Measurements from ENCODE around the gene ADIRF.
"Not testable (repeated sequence)": the region's sequence is repeated elsewhere in the genome, so short reads cannot be mapped to it uniquely, and the experiment has no call there.

ADIRF gene

GRCh38 chr10:86961481-86962091, 6.7 kb upstream of the ADIRF start:
- DNase-seq, result no peak

- no peak for DNase-seq
These were observed 5.9 kb upstream of the ADIRF start for GRCh38 chr10:86962136-86962980.

- DNase-seq, result no peak
These were observed 5.3 kb upstream of the ADIRF start for GRCh38 chr10:86962981-86963310.

DNA sequence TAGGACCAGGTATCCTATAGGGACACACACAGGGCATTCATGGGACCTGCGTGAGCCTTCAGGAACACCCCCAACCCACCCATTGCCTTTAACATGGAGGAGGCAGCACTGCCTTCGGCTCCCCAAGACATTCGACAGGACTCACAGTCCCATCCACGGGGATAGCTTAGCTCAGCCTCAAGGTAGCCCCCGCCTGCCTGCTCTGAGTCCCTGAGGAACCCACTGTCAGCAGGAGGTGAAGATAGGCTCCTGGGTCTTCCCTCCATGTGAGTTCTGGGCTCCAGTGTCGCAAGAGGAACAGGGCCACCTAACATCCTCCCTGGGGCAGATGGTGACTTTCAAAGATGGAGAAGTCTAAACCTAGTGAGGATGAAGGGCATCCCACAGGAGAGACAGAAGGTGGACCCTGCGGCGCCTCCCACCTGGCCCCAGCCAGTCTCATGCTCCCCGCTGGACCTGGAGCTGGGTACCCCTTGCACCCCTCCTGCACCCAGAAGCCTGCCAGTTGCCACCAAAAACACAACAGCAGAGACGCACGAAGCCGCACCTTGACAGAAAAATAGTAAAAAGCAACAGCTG, 4.9 kb upstream of the ADIRF start:
- no peak for DNase-seq

DNA sequence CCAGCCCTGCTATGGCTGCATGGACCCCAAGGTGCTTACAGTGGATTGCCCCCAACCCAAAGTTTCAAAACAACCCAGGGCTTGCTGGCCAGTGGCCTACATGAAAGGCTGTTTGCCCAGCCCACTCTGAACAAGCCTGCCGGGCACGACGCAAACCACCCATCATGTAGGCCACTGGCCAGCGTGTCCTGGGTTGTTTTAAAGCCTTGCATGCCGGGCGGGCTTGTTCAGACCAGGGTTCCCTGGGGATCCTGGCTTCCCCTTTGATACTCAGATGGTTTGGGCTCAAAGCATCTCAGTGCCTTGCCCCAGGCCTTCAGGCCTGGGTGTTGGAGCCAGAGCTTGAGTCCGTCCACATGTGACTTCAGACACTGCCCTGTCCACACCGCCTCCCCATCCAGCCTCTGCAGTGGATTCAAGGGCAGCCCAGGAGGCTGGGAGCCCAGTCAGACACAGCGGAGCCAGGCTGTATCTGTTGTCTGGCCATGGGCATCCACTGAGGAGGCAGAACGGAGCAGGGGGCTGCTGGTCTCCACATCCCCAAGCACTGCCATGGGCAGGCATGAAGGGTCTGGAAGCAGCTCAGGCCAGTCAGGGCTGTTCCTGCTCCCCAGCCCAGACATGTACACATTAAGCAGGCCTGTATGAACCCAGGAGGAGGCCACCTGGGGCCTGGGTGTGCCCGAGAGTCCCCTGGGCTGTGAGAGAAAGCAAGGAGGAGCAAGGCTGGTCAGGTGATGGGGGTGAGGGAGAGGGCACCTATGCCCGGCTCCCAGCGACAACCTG, 4.0 kb upstream of the ADIRF start:
- no peak for DNase-seq

DNA sequence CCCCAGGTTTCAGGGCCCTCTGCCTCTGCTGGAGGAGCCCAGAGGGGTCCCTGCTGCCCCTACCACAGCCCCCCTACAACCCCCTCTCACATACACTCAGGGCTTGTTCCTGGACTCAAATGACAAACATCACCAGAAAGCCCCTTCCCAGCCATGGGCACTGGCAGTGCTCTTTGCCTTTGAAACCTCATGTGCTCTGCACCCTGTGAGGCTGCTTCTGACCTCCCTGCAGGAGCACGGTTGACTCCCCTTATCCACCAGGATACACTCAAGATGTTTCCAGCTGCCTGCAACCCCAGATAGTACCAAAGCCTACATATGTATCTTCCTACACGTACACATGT, 3.5 kb upstream of the ADIRF start:
- DNase-seq, result no peak

DNA sequence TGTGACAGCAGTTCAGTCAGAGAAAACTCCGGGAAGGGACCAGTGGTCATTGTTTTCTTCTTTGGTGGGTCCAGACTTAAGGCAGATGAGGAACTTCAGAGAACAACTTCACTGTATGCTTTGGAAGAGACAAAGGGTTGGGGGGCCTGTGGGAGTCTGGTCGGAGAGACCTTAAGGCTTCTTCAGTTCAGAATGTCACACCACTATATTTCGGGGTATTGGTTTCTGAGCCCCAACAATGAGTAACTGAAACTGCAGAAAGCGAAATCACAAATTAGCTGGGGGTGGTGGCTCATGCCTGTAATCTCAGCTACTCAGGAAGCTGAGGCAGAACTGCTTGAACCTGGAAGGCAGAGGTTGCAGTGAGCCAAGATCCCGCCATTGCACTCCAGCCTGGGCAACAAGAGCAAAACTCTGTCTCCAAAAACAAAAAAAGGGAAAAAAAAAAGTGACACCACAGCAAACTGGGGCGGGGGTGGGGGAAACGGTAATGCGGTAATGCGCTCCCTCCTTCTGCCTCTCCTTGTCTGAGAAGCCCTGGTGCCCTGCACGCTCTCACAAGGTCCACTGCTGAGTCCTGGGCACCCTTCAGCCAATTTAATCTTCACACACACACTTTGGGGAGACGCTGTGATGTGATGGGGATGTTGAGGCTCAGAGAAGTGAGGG, 2.2 kb upstream of the ADIRF start:
- DNase-seq, result no peak

DNA sequence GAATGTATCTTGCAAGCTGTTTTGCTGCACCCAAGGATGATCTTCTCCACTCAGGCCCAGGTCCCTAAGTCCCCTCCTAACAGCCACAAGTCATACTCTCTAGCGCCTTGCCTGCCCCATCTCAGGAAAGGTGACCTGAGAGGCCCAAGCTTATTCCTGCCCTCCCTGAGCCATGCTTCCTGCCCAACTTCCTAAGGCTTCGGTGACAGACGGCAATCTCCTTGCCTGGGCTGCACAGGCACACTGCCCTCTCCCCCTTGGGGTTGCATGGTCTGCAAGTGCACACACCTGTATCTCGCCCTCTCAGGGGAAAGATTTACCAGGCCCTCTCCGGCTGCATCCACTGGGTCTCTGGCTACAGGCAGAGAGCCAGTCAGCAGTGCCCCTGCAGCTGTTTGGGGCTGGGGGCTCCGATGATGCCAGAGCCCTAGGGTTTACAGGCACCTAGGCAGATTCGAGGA, 771 bp upstream of the ADIRF start:
- DNase-seq, result no peak

- DNase-seq, result no peak
These were observed 693 bp downstream of the ADIRF start for GRCh38 chr10:86968994-86969355.

DNA sequence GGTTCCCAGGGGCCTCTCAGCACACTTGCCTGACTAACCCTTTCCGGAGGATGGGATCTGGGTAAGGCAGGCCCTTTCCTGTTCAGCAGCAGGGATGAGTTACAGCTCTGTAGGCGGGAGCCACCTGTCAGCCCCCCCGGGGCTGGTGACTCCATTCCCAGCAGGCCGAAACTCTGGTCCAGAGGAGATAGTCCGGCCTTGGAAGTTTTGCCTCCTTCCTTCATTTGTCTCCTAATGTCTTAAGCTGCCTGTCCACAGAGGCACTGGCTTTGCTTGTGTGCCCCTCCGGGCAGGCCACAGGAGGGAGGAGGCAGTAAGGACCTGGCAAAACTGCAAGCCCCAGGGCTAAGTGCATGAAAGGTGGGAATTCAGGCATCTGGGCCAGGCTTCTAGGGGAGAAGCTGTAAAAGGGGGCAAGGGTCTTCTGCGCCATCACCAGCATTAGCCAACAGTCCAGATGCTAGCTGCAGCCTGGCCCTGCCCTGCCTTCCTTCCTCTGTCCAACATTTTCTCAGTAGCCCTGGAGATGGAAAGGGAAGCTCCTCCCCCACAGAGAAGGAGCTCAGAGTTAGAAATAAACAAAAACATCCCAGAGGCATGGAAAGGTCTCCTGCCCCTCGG, 1.2 kb downstream of the ADIRF start:
- no peak for DNase-seq

DNA sequence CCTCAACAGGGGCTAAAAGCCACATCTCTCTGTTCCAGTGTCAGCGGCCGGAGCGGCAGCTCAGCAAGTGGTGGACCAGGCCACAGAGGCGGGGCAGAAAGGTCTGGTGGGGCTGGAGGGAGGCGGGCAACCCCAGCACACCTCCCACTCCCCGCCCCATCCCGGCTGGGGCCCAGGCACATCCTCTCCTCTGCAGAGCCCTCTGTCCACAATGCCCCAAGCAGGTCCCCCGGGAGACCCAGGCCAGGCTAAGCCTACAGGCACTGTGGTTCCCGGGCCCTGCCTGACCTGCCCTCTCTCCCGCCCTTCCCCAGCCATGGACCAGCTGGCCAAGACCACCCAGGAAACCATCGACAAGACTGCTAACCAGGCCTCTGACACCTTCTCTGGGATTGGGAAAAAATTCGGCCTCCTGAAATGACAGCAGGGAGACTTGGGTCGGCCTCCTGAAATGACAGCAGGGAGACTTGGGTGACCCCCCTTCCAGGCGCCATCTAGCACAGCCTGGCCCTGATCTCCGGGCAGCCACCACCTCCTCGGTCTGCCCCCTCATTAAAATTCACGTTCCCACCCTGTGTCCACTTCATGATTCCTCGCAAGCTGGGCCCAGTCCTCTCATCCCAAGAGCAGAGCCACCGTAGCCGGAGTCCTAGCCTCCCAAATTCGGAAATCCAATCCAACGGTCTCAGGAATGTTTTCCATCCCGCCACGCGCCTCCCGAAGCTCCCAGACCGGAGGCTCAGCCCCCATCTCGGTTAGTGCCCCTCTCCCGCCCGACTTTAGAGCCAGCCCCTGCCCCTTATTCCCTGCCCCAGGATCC, 2.1 kb downstream of the ADIRF start:
- peak; percentile 3 for DNase-seq

DNA sequence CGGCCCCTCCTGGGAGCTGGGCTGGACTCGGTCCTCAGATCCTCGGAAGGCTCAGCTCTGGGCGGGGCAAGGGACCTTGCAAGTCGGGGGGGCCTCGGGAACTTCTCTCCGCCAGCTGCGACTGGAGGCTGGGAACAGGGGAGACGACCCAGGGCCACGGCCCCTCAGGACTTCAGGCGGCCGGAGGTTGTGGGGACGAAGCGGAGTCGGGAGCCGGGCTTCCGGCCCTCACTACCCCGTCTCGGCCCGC, 2.6 kb downstream of the ADIRF start:
- DNase-seq, result no peak

DNA sequence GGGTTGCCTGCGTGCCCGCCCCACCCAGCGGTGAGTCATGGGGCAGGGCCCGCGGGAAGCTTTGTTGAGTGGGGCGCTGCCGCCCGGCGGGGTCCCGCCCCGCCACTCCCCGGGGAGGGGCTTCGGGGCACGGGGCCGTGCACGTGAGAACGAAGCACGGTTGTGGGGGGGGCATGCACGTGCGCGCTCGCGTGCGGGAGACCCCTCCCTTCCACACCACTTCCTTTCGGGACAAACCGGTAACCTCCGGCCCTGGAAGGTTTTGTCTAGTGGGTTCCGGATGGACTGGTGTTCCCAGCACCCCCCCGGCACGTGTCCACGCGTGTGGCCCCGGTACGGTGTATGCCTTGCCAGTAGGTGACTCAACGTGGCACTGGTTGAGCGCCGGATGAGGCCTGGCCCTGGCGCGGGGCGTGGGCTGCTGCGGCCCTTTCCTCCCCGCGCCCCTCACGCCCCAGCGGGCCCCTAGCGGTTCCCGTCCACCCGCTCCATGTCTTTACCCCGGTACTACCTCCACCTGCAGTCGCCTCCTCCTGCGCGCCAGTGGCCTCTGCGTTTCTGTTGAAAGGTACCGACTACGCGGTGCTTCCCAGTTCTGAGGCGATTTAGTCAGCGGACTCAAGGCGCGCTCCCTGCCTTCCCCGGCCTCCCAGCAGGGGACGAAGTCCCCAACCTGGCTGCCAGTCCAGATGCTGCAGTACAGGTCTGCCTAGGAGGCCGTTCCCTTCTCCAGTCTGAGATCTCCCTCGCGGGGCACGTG, 3.1 kb downstream of the ADIRF start:
- DNase-seq, result peak; percentile 76

DNA sequence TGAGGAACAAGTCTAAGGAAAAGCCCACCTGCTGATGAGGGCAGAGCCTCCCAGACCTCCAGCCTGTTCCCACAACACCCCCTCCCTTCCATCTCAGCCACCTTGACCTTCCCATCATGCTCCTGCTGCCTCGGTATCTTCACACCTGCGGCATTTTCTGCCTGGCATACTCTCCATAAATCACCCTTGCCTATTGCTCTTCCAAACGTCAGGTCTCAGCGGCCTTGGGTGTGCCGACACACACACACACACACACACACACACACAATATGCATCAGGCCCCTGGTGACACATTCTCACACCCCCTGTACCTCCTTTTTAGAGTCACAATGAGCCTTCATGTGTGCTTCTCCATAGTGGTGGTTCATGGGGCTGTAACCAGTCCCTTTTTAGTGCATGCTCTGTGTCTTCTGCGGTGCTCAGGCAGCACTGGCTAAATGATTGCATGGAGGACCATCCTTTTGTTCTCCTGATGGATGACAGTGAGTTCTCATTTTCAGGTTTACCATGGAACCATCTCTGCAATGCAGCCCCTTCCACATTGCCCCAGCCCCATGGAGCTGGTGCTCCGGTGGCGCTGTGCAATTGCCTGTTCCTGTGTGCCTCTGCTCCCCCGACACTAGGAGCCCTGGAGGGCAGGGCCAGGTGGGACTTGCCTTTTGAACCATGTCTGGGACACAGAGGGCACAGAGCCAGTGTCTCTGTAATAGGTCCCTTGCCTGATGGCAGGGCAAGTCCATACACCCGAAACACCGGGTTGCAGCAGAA, 4.5 kb downstream of the ADIRF start:
- no peak for DNase-seq

- no peak for DNase-seq
These were observed 6.2 kb downstream of the ADIRF start for GRCh38 chr10:86974484-86974883.

DNA sequence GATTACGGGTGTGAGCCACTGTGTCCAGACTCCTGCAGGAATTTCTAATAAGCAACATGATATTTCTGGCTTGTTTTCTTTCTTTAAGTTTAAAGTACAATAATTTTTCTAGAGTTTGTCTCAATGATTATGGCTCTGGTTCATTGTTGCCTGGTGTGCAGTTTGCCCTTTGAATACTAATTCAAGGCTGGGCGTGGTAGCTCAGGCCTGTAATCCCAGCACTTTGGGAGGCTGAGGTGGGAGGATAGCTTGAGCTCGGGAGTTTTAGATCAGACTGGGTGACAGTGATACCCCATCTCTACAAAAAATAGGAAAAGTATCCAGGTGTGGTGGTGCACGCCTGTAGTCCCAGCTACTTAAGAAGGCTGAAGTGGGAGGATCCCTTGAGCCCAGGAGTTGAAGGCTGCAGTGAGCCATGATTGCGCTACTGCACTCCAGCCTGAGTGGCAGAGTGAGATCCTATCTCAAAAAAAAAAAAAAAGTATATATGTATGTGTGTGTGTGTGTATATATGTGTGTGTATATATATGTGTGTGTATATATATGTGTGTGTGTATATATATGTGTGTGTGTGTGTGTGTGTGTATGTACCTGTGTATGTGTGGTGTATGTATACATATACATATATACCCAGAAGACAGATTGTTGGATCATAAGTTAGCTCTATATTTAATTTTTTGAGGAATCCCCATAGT, 8.2 kb downstream of the ADIRF start:
- DNase-seq, result no peak

- not testable (repeated sequence) for DNase-seq
These were observed 10.2 kb downstream of the ADIRF start for GRCh38 chr10:86978457-86978856.

- no peak for DNase-seq
These were observed 11.1 kb downstream of the ADIRF start for GRCh38 chr10:86979296-86979818.

DNA sequence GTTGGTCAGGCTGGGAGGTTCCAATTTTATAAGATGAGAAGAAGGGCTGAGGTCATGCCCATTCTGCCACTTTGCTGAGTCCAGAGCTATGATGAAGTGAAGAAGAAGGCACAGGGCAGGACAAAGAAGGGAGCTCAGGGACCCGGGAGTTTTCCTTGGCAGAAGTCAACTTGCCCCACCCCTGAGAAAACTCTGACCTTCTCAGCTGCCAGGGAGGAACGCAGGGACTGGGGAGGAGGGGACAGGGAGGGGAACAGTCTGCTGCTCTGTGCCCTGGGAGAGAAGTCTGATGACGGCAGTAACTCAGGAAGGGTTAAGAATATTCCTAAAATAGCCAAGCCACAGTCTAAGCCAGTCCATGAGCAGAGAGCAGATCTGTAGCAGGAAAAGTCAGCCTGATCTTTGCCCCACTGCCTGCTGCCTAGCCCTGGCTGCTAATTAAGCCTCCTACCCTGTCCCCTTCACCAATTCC, 11.7 kb downstream of the ADIRF start:
- no peak for DNase-seq

All from NCI-H510A (cell line).